Mammary microvascular endothelial cell (primary cell): ENCODE measurements around the gene RAB40C. TPM values are rescaled to one million over a fixed set of nuclear protein-coding genes. Genes with fewer than 3 reads are reported as not detected.

ENCODE experiments used
- total RNA-seq: library from RNA; depleted of rRNA; stranded (reverse); fragments of >200 nt; gene quantifications from 2 replicates; pipeline ENCODE4 v1.2.3, GENCODE V29; 2015

Gene RAB40C
- 14.0 and 19.3 TPM in 2 replicates for total RNA-seq

GRCh38 chr16:589658-590187 lies at the start of gene RAB40C:
Gene RAB40C (plus strand): TSS chr16:590066. CDS start chr16:590292, 226 bp downstream.

DNA sequence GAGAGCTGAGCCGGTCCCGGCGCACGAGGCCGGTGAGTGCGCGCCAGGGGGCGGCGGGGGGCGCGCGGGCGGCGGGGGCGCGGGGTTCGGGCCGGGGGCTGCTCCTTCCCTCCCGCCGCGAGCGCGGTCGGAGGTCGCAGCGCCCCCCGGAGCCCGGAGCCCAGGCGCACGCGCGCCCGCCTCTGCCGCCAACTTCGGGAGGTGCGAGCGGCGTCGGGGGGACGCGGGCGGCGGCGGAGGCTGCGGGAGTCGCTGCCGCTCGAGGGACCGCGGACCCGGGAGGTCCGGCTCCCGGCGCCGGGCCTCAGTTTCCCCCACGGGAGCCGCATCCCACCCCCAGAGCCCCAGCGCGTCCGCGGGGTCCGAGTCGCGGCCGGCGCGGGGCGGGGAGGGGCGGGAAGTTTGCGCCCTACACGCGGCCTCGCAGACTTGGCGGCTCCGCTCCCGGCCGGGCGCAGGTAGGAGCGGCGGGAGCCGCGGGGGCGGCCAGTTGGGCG lies 29.6 kb upstream of the RAB40C start, which contains the start of gene PRR35:
PRR35 (plus strand) TSS at position 191 of the 497 bp plus-strand sequence. CDS start 2,901 bp downstream, outside the sequence.

GRCh38 chr16:566475-567372 lies 23.1 kb upstream of the RAB40C start, which contains the start of gene NHLRC4:
Gene NHLRC4 (plus strand): TSS chr16:567005. CDS start chr16:568048, 1,043 bp downstream.

DNA sequence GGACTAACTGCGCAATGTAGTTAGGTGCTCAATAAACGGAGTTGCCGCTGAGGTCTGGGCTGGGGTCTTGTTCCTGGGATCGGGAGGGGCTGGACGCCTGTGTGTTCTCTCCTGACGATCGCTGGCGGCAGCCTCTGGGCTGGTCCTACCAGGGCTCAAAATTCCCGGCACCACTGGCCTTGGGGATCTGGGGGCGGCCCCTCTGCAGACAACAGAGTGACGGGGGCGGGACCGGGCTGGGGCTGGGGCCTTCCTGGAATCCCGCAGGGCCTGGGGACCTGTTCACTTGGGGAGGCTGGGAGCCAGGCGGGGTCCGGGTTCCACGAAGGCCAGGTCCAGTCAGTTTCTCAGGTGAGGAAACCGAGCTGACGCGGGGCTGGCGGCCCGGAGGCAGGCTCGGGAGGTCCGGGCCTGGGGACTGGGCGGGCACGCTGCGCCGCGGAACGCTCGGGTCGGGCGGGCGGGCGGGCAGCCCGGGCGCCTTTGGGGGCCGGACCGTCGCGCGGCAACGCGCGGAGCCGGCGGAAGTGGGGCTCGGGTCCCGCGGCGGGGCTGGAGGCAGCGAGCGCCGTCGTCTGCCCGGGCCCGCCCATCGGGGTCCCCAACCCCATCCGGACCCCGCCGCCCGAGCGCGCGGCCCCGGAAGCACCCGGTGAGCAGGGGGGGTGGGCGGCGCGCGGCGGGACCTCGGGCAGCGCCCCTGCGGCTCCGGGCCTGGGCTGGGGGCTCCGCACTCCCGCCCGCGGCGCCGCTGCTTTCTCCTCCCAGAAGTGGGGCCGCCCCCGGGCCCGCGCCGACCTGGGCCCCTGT lies 20.2 kb upstream of the RAB40C start, which contains the start of gene PIGQ:
PIGQ (plus strand) TSS at position 524 of the 810 bp plus-strand sequence. CDS start 4,107 bp downstream, outside the sequence.

DNA sequence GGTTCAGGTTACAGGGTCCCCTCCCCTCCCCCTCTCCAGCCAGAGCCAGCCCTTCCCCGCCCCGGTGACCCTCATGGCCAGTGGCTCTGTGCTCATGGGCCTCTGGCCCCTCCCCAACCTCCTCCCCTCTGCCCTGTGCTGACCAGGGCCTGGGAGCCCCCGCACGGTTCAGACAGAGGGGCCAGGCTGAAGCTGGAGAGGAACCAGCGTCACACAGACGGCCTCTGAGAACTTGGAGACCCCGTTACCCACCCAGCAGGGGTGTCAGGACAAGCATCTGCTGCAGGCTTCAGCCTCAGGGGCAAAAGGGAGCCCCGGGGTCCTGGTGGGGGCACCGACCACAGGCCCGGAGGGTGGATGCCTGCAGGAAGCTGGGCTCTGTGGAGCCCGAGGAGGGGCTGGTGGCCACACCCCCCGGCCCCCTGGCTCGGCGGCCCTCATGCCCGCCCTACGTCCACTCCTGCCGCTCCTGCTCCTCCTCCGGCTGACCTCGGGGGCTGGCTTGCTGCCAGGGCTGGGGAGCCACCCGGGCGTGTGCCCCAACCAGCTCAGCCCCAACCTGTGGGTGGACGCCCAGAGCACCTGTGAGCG lies 41.0 kb downstream of the RAB40C start, which contains the start of gene WFIKKN1:
WFIKKN1 (plus strand) TSS at position 171 of the 591 bp plus-strand sequence; CDS start at position 440, 269 bp downstream.

GRCh38 chr16:636206-637080 lies 46.6 kb downstream of the RAB40C start, which contains the start of gene METTL26:
Gene METTL26 (minus strand): TSS chr16:636305. CDS start chr16:636290, 15 bp downstream.

DNA sequence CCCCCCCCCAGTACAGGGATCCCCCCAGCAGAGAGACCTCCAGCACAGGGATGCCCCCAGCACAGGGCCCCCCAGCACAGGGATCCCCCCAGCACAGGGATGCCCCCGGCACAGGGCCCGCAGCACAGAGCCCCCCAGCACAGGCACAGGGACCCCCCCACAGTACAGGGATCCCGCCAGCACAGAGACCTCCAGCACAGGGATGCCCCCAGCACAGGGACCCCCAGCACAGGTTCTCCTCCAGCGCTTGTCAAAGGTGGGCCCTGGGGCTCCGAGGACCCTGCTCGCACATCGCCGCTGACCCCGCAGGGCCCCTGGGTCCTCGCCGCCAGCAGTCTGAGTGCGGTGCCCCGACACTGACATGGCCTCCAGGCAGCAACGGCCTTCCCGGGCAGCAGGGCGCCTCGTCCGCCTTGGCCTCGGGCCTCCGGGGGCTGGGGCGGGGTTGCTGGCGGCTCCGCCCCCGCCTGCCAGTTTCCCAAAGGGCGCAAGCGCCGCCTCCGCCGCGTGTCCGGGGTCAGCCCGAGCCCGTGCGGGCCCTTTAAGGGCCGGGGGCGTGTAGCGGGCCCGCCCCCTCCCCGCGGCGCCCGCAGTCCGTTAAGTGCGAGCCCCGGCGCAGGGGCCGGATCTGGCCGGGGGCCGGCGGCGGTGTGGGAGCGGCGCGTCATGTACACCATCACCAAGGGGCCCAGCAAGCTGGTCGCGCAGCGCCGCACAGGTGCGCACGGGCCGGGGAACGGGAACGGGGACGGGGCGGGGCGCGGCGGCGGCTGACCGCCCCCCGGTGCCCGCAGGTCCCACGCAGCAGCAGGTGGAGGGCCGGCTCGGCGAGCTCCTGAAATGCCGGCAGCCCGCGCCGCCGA lies 51.7 kb downstream of the RAB40C start, which contains the start of gene MCRIP2:
MCRIP2 (plus strand) TSS at position 503 of the 863 bp plus-strand sequence; CDS start at position 667, 164 bp downstream.

GRCh38 chr16:648781-649589 lies 59.1 kb downstream of the RAB40C start, which contains the start of gene WDR90:
Gene WDR90 (plus strand): TSS chr16:649365. CDS start chr16:649417, 52 bp downstream.

DNA sequence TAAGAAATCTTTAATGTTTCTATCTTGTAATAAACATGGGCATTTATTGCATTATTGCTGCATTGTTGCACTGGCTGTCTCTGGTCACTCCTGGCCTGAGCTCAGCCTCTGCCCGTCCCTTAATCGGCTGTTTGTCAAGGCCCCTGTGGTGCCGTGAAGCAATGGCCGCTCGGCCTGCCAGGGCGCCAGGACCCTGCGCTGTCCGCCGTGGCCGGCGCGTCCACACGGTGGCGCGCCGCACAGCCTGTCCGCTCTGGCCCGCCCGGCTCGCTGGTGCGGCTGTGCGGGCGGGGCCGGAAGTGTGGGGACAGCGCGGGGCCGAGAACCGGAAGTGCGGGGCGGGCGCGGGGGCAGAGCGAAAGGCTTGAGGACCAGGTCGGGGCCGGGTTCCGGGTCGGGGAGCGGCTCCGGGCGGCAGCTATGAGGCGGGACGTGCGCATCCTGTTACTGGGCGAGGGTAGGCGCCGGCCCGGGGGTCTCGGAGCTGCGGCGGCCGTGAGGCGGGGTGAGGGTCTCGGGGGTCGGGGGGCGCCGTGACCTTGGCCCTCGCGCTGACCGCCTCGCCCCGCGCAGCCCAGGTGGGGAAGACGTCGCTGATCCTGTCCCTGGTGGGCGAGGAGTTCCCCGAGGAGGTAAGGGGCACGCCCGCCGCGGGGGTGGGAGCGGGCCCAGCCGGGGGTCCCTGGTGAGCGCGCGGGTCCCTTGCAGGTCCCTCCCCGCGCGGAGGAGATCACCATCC lies 78.1 kb downstream of the RAB40C start, which contains the start of gene RHOT2:
RHOT2 (plus strand) TSS at position 353 of the 739 bp plus-strand sequence; CDS start at position 421, 68 bp downstream.

DNA sequence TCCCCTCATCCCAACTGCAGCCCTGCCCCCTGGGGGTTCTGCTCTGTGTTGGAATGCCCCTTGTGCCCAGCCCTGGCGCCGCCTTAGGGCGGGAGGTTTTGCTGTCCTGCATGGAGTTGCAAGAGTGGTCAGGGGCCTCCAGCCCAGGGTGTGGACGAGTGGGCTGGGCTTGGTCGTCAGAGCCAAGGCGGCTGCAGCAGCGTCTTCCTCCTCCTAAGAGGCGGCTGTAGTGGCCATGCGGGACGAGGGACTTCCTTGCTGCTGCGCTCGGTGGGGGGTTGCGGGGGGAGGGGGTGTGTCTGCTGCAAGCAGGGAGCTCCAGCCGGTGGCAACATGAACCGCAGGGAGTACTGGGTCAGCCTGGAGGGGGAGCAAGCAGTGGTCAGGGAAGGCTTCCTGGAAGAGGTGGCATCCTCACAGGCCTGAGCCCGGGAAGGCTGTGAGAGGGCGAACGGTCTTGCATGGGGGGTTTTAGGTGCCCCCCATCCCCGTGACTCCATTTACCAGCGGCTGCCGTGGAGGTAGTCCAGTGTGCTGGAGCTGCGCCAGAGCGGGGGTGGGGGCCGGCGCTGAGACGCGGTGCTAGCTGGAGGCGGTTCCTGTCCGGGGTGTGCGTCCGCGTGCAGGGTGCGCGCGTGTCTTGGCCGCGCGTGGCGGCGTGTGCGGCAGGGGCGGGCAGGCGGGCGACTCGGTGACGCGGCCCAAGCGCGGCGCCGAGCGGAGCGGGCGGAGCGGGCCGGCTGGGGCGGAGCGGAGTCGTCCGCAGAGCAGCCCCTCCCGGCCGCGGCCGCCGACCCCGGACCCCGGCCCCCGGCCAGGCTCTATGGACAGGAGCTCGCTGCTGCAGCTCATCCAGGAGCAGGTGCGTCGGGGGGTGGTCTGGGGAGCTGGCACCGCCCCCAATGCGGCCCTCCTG lies 85.4 kb downstream of the RAB40C start, which contains the start of gene RHBDL1:
RHBDL1 (plus strand) TSS at position 704 of the 916 bp plus-strand sequence; CDS start at position 824, 120 bp downstream.

Other genes starting within 250 kb of the RAB40C start
- 19.2 and 23.7 TPM in 2 replicates for gene AXIN1, start 237.3 kb upstream of the RAB40C start, total RNA-seq
- 146 and 154 TPM in 2 replicates for gene MRPL28, start 219.5 kb upstream of the RAB40C start, total RNA-seq
- 55.5 and 64.6 TPM in 2 replicates for gene PGAP6, start 208.1 kb upstream of the RAB40C start, total RNA-seq
- gene NME4, start 192.9 kb upstream of the RAB40C start, total RNA-seq: 125 and 136 TPM in 2 replicates
- 27.5 and 30.7 TPM in 2 replicates for gene DECR2, start 188.2 kb upstream of the RAB40C start, total RNA-seq
- gene RAB11FIP3, start 164.4 kb upstream of the RAB40C start, total RNA-seq: 34.9 and 42.6 TPM in 2 replicates
- gene CAPN15, start 62.4 kb upstream of the RAB40C start, total RNA-seq: 51.1 and 58.2 TPM in 2 replicates
- gene PRR35, start 29.7 kb upstream of the RAB40C start, total RNA-seq: not detected in 2 replicates
- 0.59 and 0.67 TPM in 2 replicates for gene NHLRC4, start 23.1 kb upstream of the RAB40C start, total RNA-seq
- 25.9 and 26.0 TPM in 2 replicates for gene PIGQ, start 20.1 kb upstream of the RAB40C start, total RNA-seq
- gene WFIKKN1, start 40.9 kb downstream of the RAB40C start, total RNA-seq: 0.10 TPM in 1 of 2 replicates, not detected in the other
- gene METTL26, start 46.2 kb downstream of the RAB40C start, total RNA-seq: 146 and 160 TPM in 2 replicates
- gene MCRIP2, start 51.8 kb downstream of the RAB40C start, total RNA-seq: 27.6 and 35.6 TPM in 2 replicates
- 6.9 and 10.6 TPM in 2 replicates for gene WDR90, start 59.3 kb downstream of the RAB40C start, total RNA-seq
- 39.1 and 50.4 TPM in 2 replicates for gene RHOT2, start 78.1 kb downstream of the RAB40C start, total RNA-seq
- gene RHBDL1, start 85.6 kb downstream of the RAB40C start, total RNA-seq: 0.07 and 0.69 TPM in 2 replicates
- gene STUB1, start 90.3 kb downstream of the RAB40C start, total RNA-seq: 176 and 178 TPM in 2 replicates
- 71.3 and 89.9 TPM in 2 replicates for gene JMJD8, start 94.3 kb downstream of the RAB40C start, total RNA-seq
- gene WDR24, start 100.3 kb downstream of the RAB40C start, total RNA-seq: 9.1 and 9.5 TPM in 2 replicates
- gene FBXL16, start 115.7 kb downstream of the RAB40C start, total RNA-seq: 0.07 TPM in 1 of 2 replicates, not detected in the other
- gene METRN, start 125.1 kb downstream of the RAB40C start, total RNA-seq: 32.8 and 48.0 TPM in 2 replicates
- 39.4 and 43.4 TPM in 2 replicates for gene ANTKMT, start 131.1 kb downstream of the RAB40C start, total RNA-seq
- not detected in 2 replicates for gene CCDC78, start 136.4 kb downstream of the RAB40C start, total RNA-seq
- gene HAGHL, start 137.0 kb downstream of the RAB40C start, total RNA-seq: 0.79 and 1.9 TPM in 2 replicates
- gene CIAO3, start 150.9 kb downstream of the RAB40C start, total RNA-seq: 25.8 and 30.2 TPM in 2 replicates
- gene MSLN, start 170.7 kb downstream of the RAB40C start, total RNA-seq: not detected in 2 replicates
- 36.4 and 42.7 TPM in 2 replicates for gene RPUSD1, start 198.3 kb downstream of the RAB40C start, total RNA-seq
- 19.6 and 19.7 TPM in 2 replicates for gene CHTF18, start 198.6 kb downstream of the RAB40C start, total RNA-seq
- gene GNG13, start 210.7 kb downstream of the RAB40C start, total RNA-seq: not detected in 2 replicates